ENCODE results near the gene SMIM38. TPM values are rescaled to one million over a fixed set of nuclear protein-coding genes. Genes with fewer than 3 reads are reported as not detected.
"Not testable (repeated sequence)": the region's sequence is repeated elsewhere in the genome, so short reads cannot be mapped to it uniquely, and the experiment has no call there.

Gene SMIM38
- polyA plus RNA-seq, 4 donors = 0.32 to 1.9 (median 0.67) TPM

GRCh38 chr11:69121621-69122325 lies 34.0 kb upstream of the SMIM38 start:
- no peak for DNase-seq (ENCODE audit: low read depth in 4 of 4, low spot score in 3 of 4)

- no peak for DNase-seq (ENCODE audit: low read depth in 4 of 4, low spot score in 3 of 4)
These were observed 33.5 kb upstream of the SMIM38 start for GRCh38 chr11:69122326-69122629.

- peak in 1 of 4 donors; percentile 61 for DNase-seq (ENCODE audit: low read depth in 4 of 4, low spot score in 3 of 4)
These were observed 32.9 kb upstream of the SMIM38 start for GRCh38 chr11:69122630-69123431.

GRCh38 chr11:69123593-69124545 lies 31.9 kb upstream of the SMIM38 start:
- DNase-seq (ENCODE audit: low read depth in 4 of 4, low spot score in 3 of 4) = no peak

GRCh38 chr11:69125861-69126260 lies 29.9 kb upstream of the SMIM38 start:
- DNase-seq (ENCODE audit: low read depth in 4 of 4, low spot score in 3 of 4) = no peak

- no peak for DNase-seq (ENCODE audit: low read depth in 4 of 4, low spot score in 3 of 4)
These were observed 29.4 kb upstream of the SMIM38 start for GRCh38 chr11:69126286-69126685.

- DNase-seq (ENCODE audit: low read depth in 4 of 4, low spot score in 3 of 4) = no peak
These were observed 28.5 kb upstream of the SMIM38 start for GRCh38 chr11:69127081-69127850.

GRCh38 chr11:69127884-69128283 lies 27.9 kb upstream of the SMIM38 start:
- no peak for DNase-seq (ENCODE audit: low read depth in 4 of 4, low spot score in 3 of 4)

GRCh38 chr11:69129053-69129452 lies 26.7 kb upstream of the SMIM38 start:
- DNase-seq (ENCODE audit: low read depth in 4 of 4, low spot score in 3 of 4) = no peak

GRCh38 chr11:69129647-69130046 lies 26.1 kb upstream of the SMIM38 start:
- DNase-seq (ENCODE audit: low read depth in 4 of 4, low spot score in 3 of 4) = no peak

GRCh38 chr11:69130654-69131053 lies 25.1 kb upstream of the SMIM38 start:
- DNase-seq (ENCODE audit: low read depth in 4 of 4, low spot score in 3 of 4) = no peak

GRCh38 chr11:69131121-69131566 lies 24.6 kb upstream of the SMIM38 start:
- DNase-seq (ENCODE audit: low read depth in 4 of 4, low spot score in 3 of 4) = no peak

- peak; percentile 75 to 85 (median 79) for DNase-seq (ENCODE audit: low read depth in 4 of 4, low spot score in 3 of 4)
These were observed 24.0 kb upstream of the SMIM38 start for GRCh38 chr11:69131644-69132300.

GRCh38 chr11:69132301-69132670 lies 23.4 kb upstream of the SMIM38 start:
- DNase-seq (ENCODE audit: low read depth in 4 of 4, low spot score in 3 of 4) = no peak

- no peak for DNase-seq (ENCODE audit: low read depth in 4 of 4, low spot score in 3 of 4)
These were observed 22.5 kb upstream of the SMIM38 start for GRCh38 chr11:69133251-69133650.

- DNase-seq (ENCODE audit: low read depth in 4 of 4, low spot score in 3 of 4) = not testable (repeated sequence)
These were observed 21.6 kb upstream of the SMIM38 start for GRCh38 chr11:69134182-69134581.

GRCh38 chr11:69134957-69135356 lies 20.8 kb upstream of the SMIM38 start:
- DNase-seq (ENCODE audit: low read depth in 4 of 4, low spot score in 3 of 4) = no peak

GRCh38 chr11:69135420-69136363 lies 20.0 kb upstream of the SMIM38 start:
- no peak for DNase-seq (ENCODE audit: low read depth in 4 of 4, low spot score in 3 of 4)

GRCh38 chr11:69136471-69136870 lies 19.3 kb upstream of the SMIM38 start:
- DNase-seq (ENCODE audit: low read depth in 4 of 4, low spot score in 3 of 4) = no peak

Measured in left renal pelvis (tissue), 4 donors.